ENCODE data around the gene PAQR7.

The PAQR7 gene

GRCh38 chr1:25916460-25916859 lies 41.0 kb upstream of the PAQR7 start:
- no peak for DNase-seq (ENCODE audit: low read depth)
- H3K4me3 ChIP-seq (ENCODE audit: low read length), result no peak overlapping the region
- no peak for TF ChIP-seq CTCF (conservative IDR thresholded peaks at IDR 0.05; ENCODE audit: low read depth, low read length)

DNA sequence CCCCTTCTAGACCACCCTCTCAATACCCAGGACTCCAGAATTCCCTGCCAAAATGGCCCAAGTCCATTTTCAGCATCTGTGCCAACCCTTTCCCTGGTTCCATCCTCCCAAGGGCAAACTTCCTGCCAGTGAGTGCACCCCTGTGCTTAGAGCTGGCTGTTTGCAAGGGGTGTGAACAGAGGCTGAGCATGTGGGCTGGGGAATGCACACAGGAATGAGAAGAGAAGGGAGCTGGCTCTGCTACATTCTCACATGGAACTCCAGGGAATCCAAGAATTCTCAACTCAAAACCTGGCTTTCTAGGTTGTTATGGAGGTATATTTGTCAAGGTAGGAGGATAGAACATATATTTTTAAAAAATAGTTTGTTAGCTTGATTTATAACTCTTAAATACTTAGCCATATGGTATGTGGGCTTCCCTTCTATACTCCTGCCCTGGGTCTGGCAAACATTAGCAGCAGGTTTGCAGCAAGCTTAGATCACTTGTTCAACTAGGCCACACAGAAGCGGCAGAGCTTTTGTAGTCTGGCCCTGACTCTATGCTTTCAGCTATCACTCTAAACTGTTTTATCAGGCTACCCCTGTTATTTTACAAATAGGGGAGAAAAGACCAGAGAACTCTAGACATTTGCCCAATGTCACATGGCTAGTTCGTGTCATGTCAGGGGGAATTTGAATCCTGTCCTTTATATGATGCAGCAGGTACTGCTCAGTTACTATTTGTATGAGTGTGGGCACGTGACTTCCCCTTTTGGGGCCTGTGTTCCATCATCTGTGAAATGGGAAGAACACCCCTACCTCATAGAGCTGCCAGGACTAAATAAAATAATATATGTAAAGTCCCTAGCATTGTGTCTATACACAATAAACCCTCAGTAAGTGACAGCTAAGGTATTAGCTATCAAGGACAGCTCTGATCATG lies 38.8 kb upstream of the PAQR7 start:
- H3K4me3 ChIP-seq (ENCODE audit: low read length), result no peak overlapping the region
- no peak for TF ChIP-seq CTCF (conservative IDR thresholded peaks at IDR 0.05; ENCODE audit: low read depth, low read length)
- no peak for DNase-seq (ENCODE audit: low read depth)

DNA sequence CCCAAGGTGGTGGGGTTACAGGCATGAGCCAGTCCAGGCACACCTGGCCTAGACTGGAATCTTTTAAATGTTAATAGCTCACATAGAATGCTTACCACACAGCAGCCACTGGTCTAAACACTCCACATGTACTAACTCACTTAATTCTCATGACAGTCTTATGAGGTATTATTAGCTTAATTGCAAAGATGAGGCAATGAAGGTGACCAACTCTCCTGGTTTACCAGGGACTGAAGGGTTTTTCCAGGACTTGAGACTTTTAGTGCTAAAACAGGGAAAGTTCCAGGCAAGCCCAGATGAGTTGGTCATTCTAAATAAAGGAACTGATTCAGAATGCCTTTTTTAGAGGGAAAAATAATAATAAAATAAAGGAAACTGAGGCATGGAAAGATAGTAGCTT lies 37.7 kb upstream of the PAQR7 start:
- no peak overlapping the region for H3K4me3 ChIP-seq (ENCODE audit: low read length)
- TF ChIP-seq CTCF (conservative IDR thresholded peaks at IDR 0.05; ENCODE audit: low read depth, low read length), result no peak
- DNase-seq (ENCODE audit: low read depth), result no peak

- TF ChIP-seq CTCF (conservative IDR thresholded peaks at IDR 0.05; ENCODE audit: low read depth, low read length), result no peak
- no peak overlapping the region for H3K4me3 ChIP-seq (ENCODE audit: low read length)
- DNase-seq (ENCODE audit: low read depth), result no peak
Measured at GRCh38 chr1:25912076-25912831, 36.7 kb upstream of the PAQR7 start.

- no peak overlapping the region for H3K4me3 ChIP-seq (ENCODE audit: low read length)
- TF ChIP-seq CTCF (conservative IDR thresholded peaks at IDR 0.05; ENCODE audit: low read depth, low read length), result no peak
- no peak for DNase-seq (ENCODE audit: low read depth)
Measured at GRCh38 chr1:25911162-25911561, 35.7 kb upstream of the PAQR7 start.

DNA sequence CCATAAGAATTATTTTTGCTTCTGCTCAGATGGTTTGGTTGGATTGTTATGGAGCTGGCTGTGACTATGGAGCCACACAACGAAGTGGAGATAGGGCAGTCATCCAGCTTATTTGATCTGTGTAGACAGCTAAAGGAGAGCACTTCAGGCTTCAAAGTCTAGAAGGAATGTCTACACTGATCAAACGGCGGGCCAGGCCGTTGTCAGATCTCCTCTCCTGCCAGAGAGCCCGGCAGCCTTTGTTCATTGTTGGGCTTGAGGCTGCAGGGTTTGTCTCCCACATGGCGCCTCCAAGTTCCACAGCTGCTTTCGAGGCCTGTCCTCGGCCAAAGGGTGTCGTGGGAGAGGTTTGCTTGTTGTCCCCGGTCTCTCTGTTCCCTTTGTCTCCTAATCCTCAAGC lies 33.5 kb upstream of the PAQR7 start:
- no peak for TF ChIP-seq CTCF (conservative IDR thresholded peaks at IDR 0.05; ENCODE audit: low read depth, low read length)
- H3K4me3 ChIP-seq (ENCODE audit: low read length), result no peak overlapping the region
- no peak for DNase-seq (ENCODE audit: low read depth)
